Mesenchymal stem cell (in vitro differentiated cells and primary cell): ENCODE data around the gene PPEF1.

Source experiments
- DNase-seq: peaks from one replicate; pipeline ENCODE4 v3.0.0-alpha.2; 2013
- H2AFZ ChIP-seq: one replicate; pipeline ENCODE4 v1.6.1; 2013; ENCODE audit warnings: low read depth, mild to moderate bottlenecking, control low read depth, inconsistent platforms, low read length, moderate library complexity
- H2AK5ac ChIP-seq: 2 replicates; pipeline ENCODE4 v1.6.1; 2013; ENCODE audit warnings: low read length, moderate library complexity, mild to moderate bottlenecking, inconsistent platforms; ENCODE audit not compliant: severe bottlenecking
- H2BK120ac ChIP-seq: one replicate; pipeline ENCODE4 v1.6.1; 2013; ENCODE audit warnings: low read depth, mild to moderate bottlenecking, inconsistent platforms, low read length, moderate library complexity
- H2BK12ac ChIP-seq, 2 experiments: one replicate each; pipeline ENCODE4 v1.6.1; 2013; ENCODE audit warnings: inconsistent platforms in 2 of 2, low read length in 2 of 2, mild to moderate bottlenecking in 2 of 2, moderate library complexity in 2 of 2, control low read depth in 1 of 2
- H2BK15ac ChIP-seq: one replicate; pipeline ENCODE4 v1.6.1; 2013; ENCODE audit warnings: mild to moderate bottlenecking, low read depth, inconsistent platforms; ENCODE audit not compliant: poor library complexity, severe bottlenecking
- H2BK5ac ChIP-seq: 2 replicates; pipeline ENCODE4 v1.6.1; 2013; ENCODE audit warnings: low read depth, mild to moderate bottlenecking, low read length, control low read depth, inconsistent platforms; ENCODE audit not compliant: poor library complexity, severe bottlenecking
- H3K14ac ChIP-seq, 2 experiments: one replicate each; pipeline ENCODE4 v1.6.1; 2013; ENCODE audit warnings: inconsistent platforms in 2 of 2, low read length in 2 of 2, control low read depth in 1 of 2, mild to moderate bottlenecking in 1 of 2, moderate library complexity in 1 of 2
- H3K18ac ChIP-seq, 2 experiments: one replicate each; pipeline ENCODE4 v1.6.1; 2013; ENCODE audit warnings: inconsistent platforms in 2 of 2, low read length in 2 of 2, control low read depth in 1 of 2, low read depth in 1 of 2, mild to moderate bottlenecking in 1 of 2
- H3K23ac ChIP-seq, 2 experiments: one replicate each; pipeline ENCODE4 v1.6.1; 2013; ENCODE audit warnings: inconsistent platforms in 2 of 2, low read length in 2 of 2, mild to moderate bottlenecking in 2 of 2, moderate library complexity in 2 of 2, control low read depth in 1 of 2
- H3K27ac ChIP-seq: 2 replicates; pipeline ENCODE4 v1.5.1; 2013; ENCODE audit warnings: mild to moderate bottlenecking, moderate library complexity, low read length, control low read depth, inconsistent platforms; ENCODE audit not compliant: poor library complexity, severe bottlenecking
- H3K27me3 ChIP-seq, 2 experiments: 2 replicates each; pipeline versions ENCODE4 v1.6.1 to v1.7.0; 2013; ENCODE audit warnings: low read length in 2 of 2, mild to moderate bottlenecking in 2 of 2, moderate library complexity in 2 of 2, control low read depth in 1 of 2, inconsistent platforms in 1 of 2; ENCODE audit not compliant: control insufficient read depth in 1 of 2, insufficient read depth in 1 of 2
- H3K36me3 ChIP-seq, 2 experiments: 2 replicates each; pipeline versions ENCODE4 v1.6.1 to v1.7.0; 2013; ENCODE audit warnings: low read length in 2 of 2, control low read depth in 1 of 2, inconsistent platforms in 1 of 2, low read depth in 1 of 2, mild to moderate bottlenecking in 1 of 2; ENCODE audit not compliant: insufficient read depth in 2 of 2, control insufficient read depth in 1 of 2
- H3K4ac ChIP-seq, 2 experiments: one replicate each; pipeline ENCODE4 v1.6.1; 2013; ENCODE audit warnings: inconsistent platforms in 2 of 2, low read length in 2 of 2, mild to moderate bottlenecking in 2 of 2, moderate library complexity in 2 of 2, control low read depth in 1 of 2, low read depth in 1 of 2
- H3K4me1 ChIP-seq: 2 replicates; pipeline ENCODE4 v1.6.1; 2013; ENCODE audit warnings: low read depth, low read length, control low read depth; ENCODE audit not compliant: control insufficient read depth, insufficient read depth
- H3K4me2 ChIP-seq: 2 replicates; pipeline ENCODE4 v1.6.1; 2013; ENCODE audit warnings: low read length, mild to moderate bottlenecking, inconsistent platforms; ENCODE audit not compliant: poor library complexity, severe bottlenecking
- H3K4me3 ChIP-seq, 2 experiments: 2 replicates each; pipeline versions ENCODE4 v1.5.1 to v1.7.0; 2013; ENCODE audit warnings: low read length in 2 of 2, mild to moderate bottlenecking in 2 of 2, control low read depth in 1 of 2, low read depth in 1 of 2; ENCODE audit not compliant: insufficient read depth in 1 of 2
- H3K79me1 ChIP-seq: replicated peaks from 2 replicates; pipeline ENCODE4 v1.6.1; 2013; ENCODE audit warnings: mild to moderate bottlenecking, control low read depth, low read length, inconsistent platforms; ENCODE audit not compliant: poor library complexity, severe bottlenecking
- H3K9ac ChIP-seq: 2 replicates; pipeline ENCODE4 v1.7.0; 2013; ENCODE audit warnings: mild to moderate bottlenecking, low read length, moderate library complexity
- H3K9me3 ChIP-seq: 2 replicates; pipeline ENCODE4 v1.7.0; 2013; ENCODE audit warnings: mild to moderate bottlenecking, low read length; ENCODE audit not compliant: control insufficient read depth
- H4K8ac ChIP-seq: one replicate; pipeline ENCODE4 v1.6.1; 2013; ENCODE audit warnings: inconsistent platforms, mild to moderate bottlenecking, low read length, moderate library complexity
- H4K91ac ChIP-seq: one replicate; pipeline ENCODE4 v1.6.1; 2013; ENCODE audit warnings: mild to moderate bottlenecking, low read length, inconsistent platforms
- WGBS: methylation state at CpG from one replicate; pipeline ENCODE4 v1.1.7; 2013; ENCODE audit warnings: mixed read lengths; 5-methylcytosine and 5-hydroxymethylcytosine counted together

PPEF1 gene

DNA sequence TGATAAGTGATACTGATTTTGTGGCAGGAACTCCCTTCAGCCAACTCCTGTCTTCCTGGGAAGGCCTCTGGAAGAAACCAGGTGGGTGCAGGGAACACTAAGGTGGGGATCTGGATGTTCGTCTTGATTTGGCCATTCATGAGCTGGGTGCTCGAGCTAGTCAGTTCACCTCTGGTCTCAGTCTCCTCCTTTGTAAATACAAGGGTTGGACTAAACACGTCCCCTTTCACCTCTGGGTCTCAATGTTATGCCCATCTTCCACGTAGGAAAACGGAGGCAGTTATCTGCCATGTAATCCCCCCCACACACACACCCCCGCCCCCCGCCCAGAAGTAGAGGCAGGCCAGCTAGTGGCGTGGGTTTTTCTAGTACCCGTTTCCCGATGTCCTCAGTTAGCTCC is 31.4 kb upstream of the PPEF1 start:
- Histone ChIP-seq H3K27me3 (no peaks in the 10 kb centered on the region), H2BK12ac (no peak overlapping the region), H2BK5ac (no peak overlapping the region), H3K14ac (no peak overlapping the region), H3K9me3 (no peaks in the 10 kb centered on the region), H2BK15ac (no peak overlapping the region), H3K79me1 (no peaks in the 10 kb centered on the region), H3K9ac (no peak overlapping the region), H4K91ac (no peak overlapping the region), H4K8ac (no peak overlapping the region), H3K36me3 (no peaks in the 10 kb centered on the region), H3K4ac (no peak overlapping the region), H2AFZ (no peak overlapping the region), H3K23ac (no peak overlapping the region), H3K18ac (no peak overlapping the region), H2BK120ac (no peak overlapping the region), H2AK5ac (no peak overlapping the region), H3K27ac (no peak overlapping the region), H3K4me3 (no peak overlapping the region), H3K4me1 (no peaks in the 10 kb centered on the region), H3K4me2 (no peak overlapping the region)
- DNase-seq: no peak
- WGBS: 96% methylated on average over 7 of the region's 10 CpGs

GRCh38 chrX:18676470-18676869 is 31.0 kb upstream of the PPEF1 start:
- Histone ChIP-seq H2BK12ac (no peak overlapping the region), H3K23ac (no peak overlapping the region), H3K4ac (no peak overlapping the region), H2AFZ (no peak overlapping the region), H2BK15ac (no peak overlapping the region), H3K9me3 (no peaks in the 10 kb centered on the region), H3K14ac (no peak overlapping the region), H4K8ac (no peak overlapping the region), H3K27ac (no peak overlapping the region), H2BK5ac (no peak overlapping the region), H3K36me3 (no peaks in the 10 kb centered on the region), H3K4me1 (no peaks in the 10 kb centered on the region), H3K4me3 (no peak overlapping the region), H2AK5ac (no peak overlapping the region), H3K79me1 (no peaks in the 10 kb centered on the region), H3K9ac (no peak overlapping the region), H2BK120ac (no peak overlapping the region), H3K18ac (no peak overlapping the region), H3K27me3 (no peaks in the 10 kb centered on the region), H4K91ac (no peak overlapping the region), H3K4me2 (no peak overlapping the region)
- 59% methylated on average over 8 of the region's 11 CpGs for WGBS
- peak; percentile 35 for DNase-seq

DNA sequence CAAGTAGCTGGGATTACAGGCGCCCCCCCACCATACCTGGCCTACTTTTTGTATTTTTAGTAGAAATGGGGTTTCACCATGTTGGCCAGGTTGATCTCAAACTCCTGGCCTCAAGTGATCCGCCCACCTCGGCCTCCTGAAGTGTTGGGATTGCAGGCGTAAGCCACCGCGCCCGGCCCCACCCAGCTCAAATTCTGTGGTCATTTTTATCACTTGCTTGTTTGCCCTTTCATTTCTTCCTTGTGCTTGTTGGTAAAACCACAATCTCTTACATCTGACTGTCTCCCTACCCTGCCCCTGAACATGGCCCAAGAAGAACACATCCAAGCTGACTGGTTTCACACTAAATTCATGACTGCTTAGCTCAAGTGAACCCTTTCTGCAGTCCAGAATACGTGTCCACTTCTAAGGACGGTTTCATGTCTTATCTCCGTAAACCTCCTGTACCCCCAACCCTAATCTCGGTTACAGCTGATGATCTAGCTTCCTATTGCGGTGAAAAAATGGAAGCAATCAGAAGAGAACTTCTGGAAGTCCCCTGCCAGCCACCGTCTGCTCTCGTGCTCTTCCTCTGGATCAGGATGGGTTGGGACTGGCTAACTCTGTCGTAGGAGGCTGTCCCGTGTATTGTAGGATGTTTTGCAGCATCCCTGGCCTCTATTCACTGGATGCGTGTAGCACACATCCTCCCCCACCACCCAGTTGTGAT is 30.1 kb upstream of the PPEF1 start:
- H3K4ac ChIP-seq: no peak overlapping the region
- no peak overlapping the region for H3K18ac ChIP-seq
- no peaks in the 10 kb centered on the region for H3K79me1 ChIP-seq
- no peaks in the 10 kb centered on the region for H3K9me3 ChIP-seq
- WGBS: 95% methylated on average over 13 of the region's 17 CpGs
- H3K27me3 ChIP-seq: no peaks in the 10 kb centered on the region
- no peak overlapping the region for H4K91ac ChIP-seq
- H4K8ac ChIP-seq: no peak overlapping the region
- H3K23ac ChIP-seq: no peak overlapping the region
- H2BK15ac ChIP-seq: no peak overlapping the region
- H3K27ac ChIP-seq: no peak overlapping the region
- no peak overlapping the region for H2AFZ ChIP-seq
- no peak overlapping the region for H2BK5ac ChIP-seq
- no peak overlapping the region for H3K14ac ChIP-seq
- DNase-seq: no peak
- H3K4me2 ChIP-seq: no peak overlapping the region
- no peaks in the 10 kb centered on the region for H3K36me3 ChIP-seq
- H2BK120ac ChIP-seq: no peak overlapping the region
- no peaks in the 10 kb centered on the region for H3K4me1 ChIP-seq
- H2BK12ac ChIP-seq: peak overlapping the region in 1 of 2 experiments; percentile 39
- no peak overlapping the region for H2AK5ac ChIP-seq
- H3K9ac ChIP-seq: no peak overlapping the region
- no peak overlapping the region for H3K4me3 ChIP-seq

- H3K14ac ChIP-seq: no peak overlapping the region
- 99% methylated on average over 6 of the region's 6 CpGs for WGBS
Measured at GRCh38 chrX:18681996-18682395, 25.4 kb upstream of the PPEF1 start.

More at GRCh38 chrX:18681996-18682395, 25.4 kb upstream of the PPEF1 start:
- no peak overlapping the region for H4K91ac ChIP-seq
- no peaks in the 10 kb centered on the region for H3K4me1 ChIP-seq
- H3K27me3 ChIP-seq: peaks cover 0 to 5% of the 10 kb centered on the region in 2 experiments
- no peak overlapping the region for H3K4me3 ChIP-seq
- H2BK120ac ChIP-seq: no peak overlapping the region
- no peaks in the 10 kb centered on the region for H3K79me1 ChIP-seq
- no peaks in the 10 kb centered on the region for H3K9me3 ChIP-seq
- H3K36me3 ChIP-seq: no peaks in the 10 kb centered on the region
- H2AFZ ChIP-seq: no peak overlapping the region
- H3K27ac ChIP-seq: no peak overlapping the region
- no peak overlapping the region for H2BK15ac ChIP-seq
- H3K9ac ChIP-seq: no peak overlapping the region
- no peak overlapping the region for H2BK12ac ChIP-seq
- H2AK5ac ChIP-seq: no peak overlapping the region
- no peak overlapping the region for H3K18ac ChIP-seq
- H3K23ac ChIP-seq: no peak overlapping the region
- no peak overlapping the region for H2BK5ac ChIP-seq
- H4K8ac ChIP-seq: no peak overlapping the region
- no peak overlapping the region for H3K4me2 ChIP-seq
- H3K4ac ChIP-seq: no peak overlapping the region
- DNase-seq: no peak
